ENCODE results near the gene KLHL21.

DNA sequence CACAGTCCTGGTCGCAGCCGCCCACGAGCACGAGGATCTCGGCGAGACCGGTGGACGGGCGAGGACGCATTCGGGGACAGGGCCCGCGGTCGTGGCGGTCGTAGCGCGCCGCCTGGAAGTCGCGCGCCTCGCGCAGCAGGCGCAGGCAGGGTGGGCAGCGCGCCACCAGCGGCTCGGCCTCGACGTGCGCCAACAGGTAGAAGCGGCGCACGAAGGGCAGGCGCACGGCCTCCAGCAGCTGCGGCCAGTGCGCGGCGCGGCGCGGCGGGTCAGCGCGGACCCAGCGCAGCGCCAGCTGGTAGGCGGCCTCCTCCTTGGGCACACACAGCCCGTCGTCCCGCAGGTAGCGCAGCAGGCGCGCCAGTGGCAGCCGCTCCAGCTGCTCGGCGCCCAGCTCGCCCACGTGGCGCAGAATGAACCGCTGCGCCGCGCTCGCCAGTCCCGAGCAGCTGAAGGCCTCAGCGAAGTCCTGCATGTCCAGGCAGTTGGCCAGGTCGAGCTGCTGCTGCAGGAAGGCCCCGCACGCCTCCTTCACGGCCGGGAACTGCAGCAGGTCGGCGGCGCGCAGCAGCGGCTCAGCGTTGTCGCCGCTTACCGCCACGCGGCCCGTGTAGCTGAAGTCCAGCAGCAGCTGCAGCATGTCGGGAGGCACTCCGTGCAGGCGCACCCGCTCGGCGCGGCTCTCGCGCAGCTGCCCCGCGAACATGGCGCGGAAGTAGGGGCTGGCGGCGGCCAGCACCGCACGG, 573 bp downstream of the KLHL21 start:
- TF ChIP-seq, protein P1, sequence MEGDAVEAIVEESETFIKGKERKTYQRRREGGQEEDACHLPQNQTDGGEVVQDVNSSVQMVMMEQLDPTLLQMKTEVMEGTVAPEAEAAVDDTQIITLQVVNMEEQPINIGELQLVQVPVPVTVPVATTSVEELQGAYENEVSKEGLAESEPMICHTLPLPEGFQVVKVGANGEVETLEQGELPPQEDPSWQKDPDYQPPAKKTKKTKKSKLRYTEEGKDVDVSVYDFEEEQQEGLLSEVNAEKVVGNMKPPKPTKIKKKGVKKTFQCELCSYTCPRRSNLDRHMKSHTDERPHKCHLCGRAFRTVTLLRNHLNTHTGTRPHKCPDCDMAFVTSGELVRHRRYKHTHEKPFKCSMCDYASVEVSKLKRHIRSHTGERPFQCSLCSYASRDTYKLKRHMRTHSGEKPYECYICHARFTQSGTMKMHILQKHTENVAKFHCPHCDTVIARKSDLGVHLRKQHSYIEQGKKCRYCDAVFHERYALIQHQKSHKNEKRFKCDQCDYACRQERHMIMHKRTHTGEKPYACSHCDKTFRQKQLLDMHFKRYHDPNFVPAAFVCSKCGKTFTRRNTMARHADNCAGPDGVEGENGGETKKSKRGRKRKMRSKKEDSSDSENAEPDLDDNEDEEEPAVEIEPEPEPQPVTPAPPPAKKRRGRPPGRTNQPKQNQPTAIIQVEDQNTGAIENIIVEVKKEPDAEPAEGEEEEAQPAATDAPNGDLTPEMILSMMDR (IDR thresholded peaks at IDR 0.05), result no peak
- TF ChIP-seq, protein P2, sequence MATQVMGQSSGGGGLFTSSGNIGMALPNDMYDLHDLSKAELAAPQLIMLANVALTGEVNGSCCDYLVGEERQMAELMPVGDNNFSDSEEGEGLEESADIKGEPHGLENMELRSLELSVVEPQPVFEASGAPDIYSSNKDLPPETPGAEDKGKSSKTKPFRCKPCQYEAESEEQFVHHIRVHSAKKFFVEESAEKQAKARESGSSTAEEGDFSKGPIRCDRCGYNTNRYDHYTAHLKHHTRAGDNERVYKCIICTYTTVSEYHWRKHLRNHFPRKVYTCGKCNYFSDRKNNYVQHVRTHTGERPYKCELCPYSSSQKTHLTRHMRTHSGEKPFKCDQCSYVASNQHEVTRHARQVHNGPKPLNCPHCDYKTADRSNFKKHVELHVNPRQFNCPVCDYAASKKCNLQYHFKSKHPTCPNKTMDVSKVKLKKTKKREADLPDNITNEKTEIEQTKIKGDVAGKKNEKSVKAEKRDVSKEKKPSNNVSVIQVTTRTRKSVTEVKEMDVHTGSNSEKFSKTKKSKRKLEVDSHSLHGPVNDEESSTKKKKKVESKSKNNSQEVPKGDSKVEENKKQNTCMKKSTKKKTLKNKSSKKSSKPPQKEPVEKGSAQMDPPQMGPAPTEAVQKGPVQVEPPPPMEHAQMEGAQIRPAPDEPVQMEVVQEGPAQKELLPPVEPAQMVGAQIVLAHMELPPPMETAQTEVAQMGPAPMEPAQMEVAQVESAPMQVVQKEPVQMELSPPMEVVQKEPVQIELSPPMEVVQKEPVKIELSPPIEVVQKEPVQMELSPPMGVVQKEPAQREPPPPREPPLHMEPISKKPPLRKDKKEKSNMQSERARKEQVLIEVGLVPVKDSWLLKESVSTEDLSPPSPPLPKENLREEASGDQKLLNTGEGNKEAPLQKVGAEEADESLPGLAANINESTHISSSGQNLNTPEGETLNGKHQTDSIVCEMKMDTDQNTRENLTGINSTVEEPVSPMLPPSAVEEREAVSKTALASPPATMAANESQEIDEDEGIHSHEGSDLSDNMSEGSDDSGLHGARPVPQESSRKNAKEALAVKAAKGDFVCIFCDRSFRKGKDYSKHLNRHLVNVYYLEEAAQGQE (IDR thresholded peaks at IDR 0.05; ENCODE audit: insufficient read depth in 1 of 2, low read depth in 2 of 2, low read length in 1 of 2), result no peak
- no peak; the same call in 1 of the 2 replicates for TF ChIP-seq SIN3A (IDR thresholded peaks at IDR 0.05; ENCODE audit: borderline replicate concordance, insufficient read depth, low read depth, low read length)

All from Panc1 (cell line).